ENCODE results near the gene IFITM10.

- TF ChIP-seq EZH2phosphoT487 (IDR thresholded peaks at IDR 0.05; ENCODE audit: insufficient read depth, low read depth), result no peak
- no peak for TF ChIP-seq EZH2 (IDR thresholded peaks at IDR 0.05; ENCODE audit: insufficient read depth, poor library complexity, severe bottlenecking)
Observed at GRCh38 chr11:1690167-1691025, 60.0 kb downstream of the IFITM10 start.

Data from GM23248 (cell line).